ENCODE measurements around the gene JMJD1C.

GRCh38 chr10:63462442-63462841 is 3.3 kb downstream of the JMJD1C start:
- no peak for TF ChIP-seq CTCF (IDR thresholded peaks at IDR 0.05; ENCODE audit: low read depth, low read length, poor library complexity, severe bottlenecking)
- no peak for TF ChIP-seq EZH2phosphoT487 (IDR thresholded peaks at IDR 0.05; ENCODE audit: borderline replicate concordance, low read length)
